Measurements from ENCODE around the gene ECT2L. TPM values are rescaled to one million over a fixed set of nuclear protein-coding genes. Genes with fewer than 3 reads are reported as not detected.

Gene ECT2L
- total RNA-seq, 6 experiments from 2014 or later = not detected

DNA sequence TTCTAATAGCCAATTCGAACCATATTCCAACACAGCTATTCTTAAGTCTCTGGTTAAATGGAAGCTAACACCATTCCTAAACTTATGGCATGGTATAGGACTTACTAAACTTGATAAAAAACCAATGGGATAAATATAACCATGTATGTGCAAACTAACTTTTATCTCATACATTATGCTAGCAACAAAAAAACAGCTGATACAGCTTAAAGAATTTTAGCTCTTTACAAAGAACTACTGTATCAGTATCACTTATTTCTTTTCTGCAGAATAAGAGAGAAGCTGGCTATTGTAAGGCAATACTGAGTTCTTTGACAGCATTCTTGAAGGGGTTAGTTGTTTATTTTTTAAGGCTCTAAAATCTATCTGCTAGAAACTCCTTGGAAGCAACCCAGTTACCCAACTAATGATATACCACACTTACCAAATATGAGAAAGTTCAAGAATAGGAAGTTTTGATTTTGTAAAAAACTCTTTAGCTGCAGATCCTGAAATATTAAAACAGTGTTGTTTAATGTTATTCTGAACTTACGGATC is 147.3 kb downstream of the ECT2L start:
- Mint-ChIP-seq H3K9me3 (no peaks in the 10 kb centered on the region), H3K27ac (no peak overlapping the region), H3K27me3 (ENCODE audit: insufficient read depth) (no peaks in the 10 kb centered on the region; the same call in 1 of the 2 replicates), H3K4me3 (no peak overlapping the region), H3K36me3 (ENCODE audit: low read depth) (peaks cover 9% of the 10 kb centered on the region), H3K4me1 (ENCODE audit: low read depth) (peaks cover 24% of the 10 kb centered on the region)
- TF ChIP-seq, protein P1, sequence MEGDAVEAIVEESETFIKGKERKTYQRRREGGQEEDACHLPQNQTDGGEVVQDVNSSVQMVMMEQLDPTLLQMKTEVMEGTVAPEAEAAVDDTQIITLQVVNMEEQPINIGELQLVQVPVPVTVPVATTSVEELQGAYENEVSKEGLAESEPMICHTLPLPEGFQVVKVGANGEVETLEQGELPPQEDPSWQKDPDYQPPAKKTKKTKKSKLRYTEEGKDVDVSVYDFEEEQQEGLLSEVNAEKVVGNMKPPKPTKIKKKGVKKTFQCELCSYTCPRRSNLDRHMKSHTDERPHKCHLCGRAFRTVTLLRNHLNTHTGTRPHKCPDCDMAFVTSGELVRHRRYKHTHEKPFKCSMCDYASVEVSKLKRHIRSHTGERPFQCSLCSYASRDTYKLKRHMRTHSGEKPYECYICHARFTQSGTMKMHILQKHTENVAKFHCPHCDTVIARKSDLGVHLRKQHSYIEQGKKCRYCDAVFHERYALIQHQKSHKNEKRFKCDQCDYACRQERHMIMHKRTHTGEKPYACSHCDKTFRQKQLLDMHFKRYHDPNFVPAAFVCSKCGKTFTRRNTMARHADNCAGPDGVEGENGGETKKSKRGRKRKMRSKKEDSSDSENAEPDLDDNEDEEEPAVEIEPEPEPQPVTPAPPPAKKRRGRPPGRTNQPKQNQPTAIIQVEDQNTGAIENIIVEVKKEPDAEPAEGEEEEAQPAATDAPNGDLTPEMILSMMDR (IDR thresholded peaks at IDR 0.05) = no peak
- no peak for DNase-seq

DNA sequence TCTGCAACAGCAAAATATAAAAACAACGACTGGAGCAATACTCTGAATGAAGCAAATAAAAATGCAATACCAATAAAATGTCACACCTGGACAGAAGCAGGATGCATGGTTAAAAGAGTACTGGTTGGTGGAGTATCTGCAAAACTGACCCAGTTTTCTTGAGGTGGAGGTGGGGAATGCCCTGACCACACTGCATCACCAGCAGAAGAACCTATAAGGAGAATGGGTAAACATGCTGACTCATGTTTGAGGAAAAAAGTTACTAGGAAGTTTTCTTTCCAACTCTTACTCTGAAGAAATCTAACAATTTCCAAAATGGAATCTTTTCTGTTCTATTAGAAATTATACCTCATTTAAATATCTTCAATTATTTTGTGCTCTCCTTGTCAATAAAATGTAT is 148.5 kb downstream of the ECT2L start:
- peak; percentile 39 for DNase-seq
- Mint-ChIP-seq H3K9me3 (no peaks in the 10 kb centered on the region), H3K27ac (0 out of 2 replicates have a peak overlapping the region, but pooled peaks have one; percentile 43), H3K4me1 (ENCODE audit: low read depth) (peaks cover 33% of the 10 kb centered on the region), H3K27me3 (ENCODE audit: insufficient read depth) (no peaks in the 10 kb centered on the region; the same call in 1 of the 2 replicates), H3K36me3 (ENCODE audit: low read depth) (peaks cover 6% of the 10 kb centered on the region; the same call in 1 of the 2 replicates), H3K4me3 (no peak overlapping the region)
- TF ChIP-seq, protein P1 (IDR thresholded peaks at IDR 0.05) = no peak

DNA sequence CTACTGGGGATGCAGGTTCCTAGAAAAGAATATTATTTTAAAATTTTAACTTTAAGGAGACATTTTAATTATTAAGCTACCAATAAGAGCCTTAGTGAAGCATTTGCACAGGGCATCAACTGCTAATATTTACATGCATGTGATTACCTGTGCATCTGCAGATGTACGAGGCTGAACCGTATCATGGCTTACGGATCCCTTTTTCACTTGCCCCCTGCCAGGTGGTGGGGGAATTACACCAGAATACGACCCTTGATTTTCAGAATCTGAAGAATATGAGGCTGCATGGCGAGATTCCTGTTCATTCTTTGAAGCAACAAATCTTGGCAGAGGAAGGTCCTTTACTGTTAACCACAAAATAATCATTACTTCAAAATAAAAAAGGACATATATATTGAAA is 149.5 kb downstream of the ECT2L start:
- Mint-ChIP-seq H3K36me3 (ENCODE audit: low read depth) (peaks cover 6% of the 10 kb centered on the region; the same call in 1 of the 2 replicates), H3K9me3 (no peaks in the 10 kb centered on the region), H3K4me1 (ENCODE audit: low read depth) (peaks cover 40% of the 10 kb centered on the region), H3K4me3 (no peak overlapping the region), H3K27ac (peak overlapping the region; percentile 43; the same call in 1 of the 2 replicates), H3K27me3 (ENCODE audit: insufficient read depth) (no peaks in the 10 kb centered on the region; the same call in 1 of the 2 replicates)
- no peak for DNase-seq
- TF ChIP-seq, protein P1 (IDR thresholded peaks at IDR 0.05) = peak; percentile 50

DNA sequence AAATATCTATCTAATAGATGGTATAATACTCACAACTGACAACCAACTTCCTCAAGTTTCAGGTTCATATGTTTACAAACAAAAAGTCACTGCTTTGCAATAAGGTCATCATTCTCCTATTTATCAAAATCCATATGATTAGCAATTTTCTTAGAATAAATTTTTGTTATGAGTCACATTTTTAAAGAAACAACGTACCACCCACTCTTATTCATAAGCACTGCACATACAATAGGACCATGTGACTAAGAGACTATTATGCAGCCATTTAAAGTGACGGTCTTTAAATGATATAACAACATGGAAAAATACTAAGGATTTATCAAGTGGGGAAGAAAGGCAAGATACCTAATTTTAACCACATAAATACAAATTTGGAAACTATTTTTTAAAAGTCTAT is 152.1 kb downstream of the ECT2L start:
- Mint-ChIP-seq H3K36me3 (ENCODE audit: low read depth) (peaks cover 6% of the 10 kb centered on the region; the same call in 1 of the 2 replicates), H3K9me3 (no peaks in the 10 kb centered on the region), H3K27ac (no peak overlapping the region), H3K4me3 (no peak overlapping the region), H3K27me3 (ENCODE audit: insufficient read depth) (no peaks in the 10 kb centered on the region), H3K4me1 (ENCODE audit: low read depth) (peaks cover 48% of the 10 kb centered on the region)
- no peak for DNase-seq
- TF ChIP-seq, protein P1 (IDR thresholded peaks at IDR 0.05) = no peak

DNA sequence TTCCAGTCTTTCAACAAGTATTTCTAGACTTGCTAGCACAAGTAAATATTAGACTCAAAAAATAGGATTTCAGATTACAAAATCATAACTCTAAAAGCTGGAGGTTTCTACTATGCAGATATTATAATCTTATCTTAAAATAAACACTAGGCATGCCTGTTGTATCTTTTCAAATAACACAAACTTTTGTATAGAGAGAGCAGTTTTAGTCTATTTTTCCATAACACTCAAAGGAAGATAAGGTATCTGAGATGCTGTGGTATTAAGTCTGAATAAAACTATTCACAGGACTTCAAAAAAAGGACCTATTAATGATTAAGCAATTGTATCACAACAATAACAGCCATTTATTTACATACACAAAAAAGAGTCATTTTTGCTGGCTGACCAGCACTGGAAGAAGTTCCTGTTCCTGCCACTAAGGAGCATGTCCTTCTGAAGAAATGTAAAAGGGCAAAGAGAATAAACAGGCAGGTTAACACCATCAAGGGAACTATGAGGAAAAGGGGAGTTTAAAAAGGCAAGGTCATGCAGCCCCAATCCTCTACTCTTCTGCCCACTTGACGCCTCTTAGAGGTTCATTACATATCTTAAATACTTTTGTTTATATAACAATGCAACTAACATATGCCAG is 152.8 kb downstream of the ECT2L start:
- peaks cover 54% of the 10 kb centered on the region for H3K4me1 Mint-ChIP-seq (ENCODE audit: low read depth)
- no peak overlapping the region for H3K4me3 Mint-ChIP-seq
- no peak for DNase-seq
- peaks cover 7% of the 10 kb centered on the region; the same call in 1 of the 2 replicates for H3K36me3 Mint-ChIP-seq (ENCODE audit: low read depth)
- TF ChIP-seq, protein P1 (IDR thresholded peaks at IDR 0.05) = 0 out of 2 replicates have a peak, but pooled peaks have one; percentile 13
- H3K27ac Mint-ChIP-seq = no peak overlapping the region
- H3K27me3 Mint-ChIP-seq (ENCODE audit: insufficient read depth) = no peaks in the 10 kb centered on the region
- no peaks in the 10 kb centered on the region for H3K9me3 Mint-ChIP-seq

Data from HFFc6 (cell line).